H1 (cell line): ENCODE measurements around the gene RASAL1. TPM values are rescaled to one million over a fixed set of nuclear protein-coding genes. Genes with fewer than 3 reads are reported as not detected.

Source experiments
- polyA plus RNA-seq, 7 experiments: library from polyadenylated mRNA; depleted of rRNA in 3 of 7; stranded (reverse) in 5 of 7; unstranded in 2 of 7; fragments of >200 nt in 5 of 7; fragments of 200-250 nt in 2 of 7; gene quantifications; 1 replicate in 5 of 7; 2 replicates in 1 of 7; 4 replicates in 1 of 7; pipeline versions ENCODE4 v1.2.1 to v1.2.3, GENCODE V29; 2011 to 2013; ENCODE audit warnings: missing spikeins in 2 of 7, mixed read lengths in 2 of 7
- total RNA-seq: library from RNA; stranded (reverse); fragmentation: NEBNext Ultra II Directional; extraction: Animal tissue kit (Norgen Biotek cat#: 25700); gene quantifications from 2 replicates; pipeline ENCODE4 v1.2.1, GENCODE V29; 2021
- TF ChIP-seq, protein P1 (sequence below): IDR thresholded peaks from 2 replicates; pipeline ENCODE4 v1.6.1; 2012; ENCODE audit warnings: inconsistent platforms

RASAL1 gene
- total and polyA plus RNA-seq, 2 of the 8 experiments (the other 6 are each of a cell fraction or from before 2014, with no cell fraction given) = 3.7 to 5.0 TPM

GRCh38 chr12:113099364-113099763 is 36.2 kb downstream of the RASAL1 start (continued):
- TF ChIP-seq, protein P1, sequence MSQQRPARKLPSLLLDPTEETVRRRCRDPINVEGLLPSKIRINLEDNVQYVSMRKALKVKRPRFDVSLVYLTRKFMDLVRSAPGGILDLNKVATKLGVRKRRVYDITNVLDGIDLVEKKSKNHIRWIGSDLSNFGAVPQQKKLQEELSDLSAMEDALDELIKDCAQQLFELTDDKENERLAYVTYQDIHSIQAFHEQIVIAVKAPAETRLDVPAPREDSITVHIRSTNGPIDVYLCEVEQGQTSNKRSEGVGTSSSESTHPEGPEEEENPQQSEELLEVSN = no peak
- TF ChIP-seq, all 59 proteins: peak for 0
